Measurements from ENCODE around the gene CRADD.
A peak's percentile ranks its signal among the peaks of the same experiment; 100 is the strongest.

Gene CRADD

DNA sequence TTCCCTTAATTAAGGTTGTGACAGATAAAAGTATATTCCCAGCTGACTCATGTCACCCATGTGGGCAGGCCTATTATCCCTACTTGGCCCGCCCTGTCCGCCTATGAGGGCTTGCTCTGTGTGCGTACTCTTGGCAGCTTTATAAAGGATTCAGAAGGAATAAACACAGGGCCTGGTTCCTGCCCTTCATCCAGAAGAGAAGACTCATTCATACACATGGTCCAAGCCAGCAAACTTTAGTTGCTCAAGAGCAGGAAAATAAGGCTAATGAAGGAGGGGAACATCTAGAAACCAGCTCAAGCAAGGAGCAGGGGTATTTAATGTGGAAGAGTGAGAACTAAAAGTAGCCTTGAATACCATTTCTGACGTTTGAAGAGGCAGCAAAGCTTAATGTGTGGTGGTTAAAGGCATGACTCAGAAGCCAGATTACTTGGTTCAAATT is 141.9 kb downstream of the CRADD start:
- DNase-seq, result no peak

GRCh38 chr12:93823616-93824391 is 146.6 kb downstream of the CRADD start:
- no peak for DNase-seq

DNA sequence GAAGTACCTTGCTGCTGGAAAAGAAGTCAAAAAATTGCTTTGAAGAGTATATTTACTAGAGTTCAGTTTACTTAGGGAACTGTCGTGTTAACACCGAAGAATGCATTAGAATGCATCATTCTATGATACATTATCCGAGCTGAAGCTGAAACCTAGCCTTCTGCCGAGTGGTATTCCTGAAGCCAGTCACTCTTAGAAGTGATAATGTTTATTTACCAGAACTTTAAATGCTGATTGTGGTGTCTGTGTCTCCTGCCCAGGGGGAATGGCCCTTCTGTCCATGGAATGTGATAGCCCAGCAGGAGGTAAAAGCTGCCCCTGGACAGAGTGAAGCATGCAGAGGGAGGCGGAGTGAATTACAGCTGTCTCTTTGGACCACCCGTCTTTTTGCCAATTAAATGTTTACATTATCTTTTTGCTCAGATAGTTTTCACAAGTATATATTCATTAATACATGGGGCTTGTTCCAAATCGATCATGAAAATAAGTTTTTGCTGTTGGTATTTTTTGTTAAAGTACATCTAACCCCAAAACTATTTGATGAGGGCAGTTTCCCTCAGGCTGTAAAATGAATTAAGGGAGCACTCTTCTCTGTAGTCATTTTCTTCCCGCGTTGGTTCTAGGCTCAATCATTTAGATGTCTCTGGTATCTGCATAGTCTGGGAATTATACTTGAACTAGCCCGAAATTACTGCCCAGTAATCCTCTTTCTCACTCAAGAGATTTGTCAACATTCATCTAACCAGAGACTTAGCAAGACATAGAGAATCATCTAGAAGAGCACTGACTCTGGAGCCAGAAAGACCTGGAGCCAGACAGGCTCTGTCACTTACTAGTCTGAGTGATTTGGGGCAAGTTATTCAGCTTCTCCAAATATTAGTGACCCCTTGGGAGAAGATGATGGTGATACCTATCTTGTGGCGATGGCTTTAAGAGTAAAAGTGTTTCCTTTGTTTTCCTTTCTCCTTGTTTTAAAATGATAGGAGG is 147.6 kb downstream of the CRADD start:
- peak; percentile 93 for DNase-seq

- DNase-seq, result no peak
Measured at GRCh38 chr12:93825501-93825888, 148.3 kb downstream of the CRADD start.

GRCh38 chr12:93825931-93826555 is 148.9 kb downstream of the CRADD start:
- DNase-seq, result no peak

DNA sequence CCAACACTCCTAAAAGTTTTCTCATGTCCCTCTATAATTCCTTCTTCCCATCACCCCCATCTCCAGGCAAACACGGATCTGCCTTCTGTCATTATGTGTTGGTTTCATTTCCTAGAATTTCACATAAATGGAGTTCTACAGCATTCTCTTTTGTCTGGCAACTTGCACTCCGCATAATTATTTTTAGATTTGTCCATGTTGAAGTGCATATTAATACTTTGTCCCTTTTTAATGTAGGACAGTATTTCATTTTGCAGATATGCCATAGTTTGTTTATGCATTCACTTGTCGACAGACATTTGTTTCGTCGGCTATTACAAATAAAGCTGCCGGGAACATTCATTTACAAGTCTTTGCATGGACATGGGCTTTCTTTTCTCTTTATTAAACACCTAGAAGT is 150.0 kb downstream of the CRADD start:
- no peak for DNase-seq

DNA sequence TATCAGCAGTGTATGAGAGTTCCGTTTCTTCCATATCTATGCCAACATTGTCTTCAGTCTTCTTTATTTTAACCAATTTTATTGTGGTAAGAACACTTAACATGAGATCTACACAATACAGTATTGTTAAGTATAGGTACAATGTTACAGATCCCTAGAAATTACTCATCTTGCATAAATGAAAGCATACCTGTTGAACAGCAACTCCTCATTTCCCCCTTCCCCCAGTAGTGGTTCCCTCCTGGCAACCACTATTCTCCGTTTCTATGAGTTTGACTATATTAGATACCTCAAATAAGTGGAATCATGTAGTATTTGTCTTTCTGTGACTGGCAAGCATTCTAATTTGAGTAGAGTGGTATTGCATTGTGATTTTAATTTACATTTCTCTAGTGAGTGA is 150.5 kb downstream of the CRADD start:
- DNase-seq, result no peak

DNA sequence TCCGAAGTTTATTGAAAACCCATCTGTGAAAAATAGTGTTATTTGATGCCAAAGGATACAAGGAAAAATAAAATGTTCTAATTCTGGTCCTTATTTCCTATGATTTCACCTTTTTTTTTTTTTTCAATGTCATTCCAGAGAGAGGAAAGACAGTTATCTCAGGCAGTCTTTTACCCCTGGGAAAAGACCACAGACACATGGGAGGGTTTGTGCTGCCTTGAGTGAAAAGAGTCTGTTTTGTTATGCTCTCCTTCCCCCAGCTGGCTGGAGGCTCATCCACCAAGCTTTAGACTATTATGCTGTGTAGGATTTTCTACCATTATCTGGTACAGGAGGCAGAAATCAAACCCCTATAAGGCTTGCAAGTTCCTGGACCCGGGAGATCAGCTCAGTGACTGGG is 151.8 kb downstream of the CRADD start:
- DNase-seq, result no peak

DNA sequence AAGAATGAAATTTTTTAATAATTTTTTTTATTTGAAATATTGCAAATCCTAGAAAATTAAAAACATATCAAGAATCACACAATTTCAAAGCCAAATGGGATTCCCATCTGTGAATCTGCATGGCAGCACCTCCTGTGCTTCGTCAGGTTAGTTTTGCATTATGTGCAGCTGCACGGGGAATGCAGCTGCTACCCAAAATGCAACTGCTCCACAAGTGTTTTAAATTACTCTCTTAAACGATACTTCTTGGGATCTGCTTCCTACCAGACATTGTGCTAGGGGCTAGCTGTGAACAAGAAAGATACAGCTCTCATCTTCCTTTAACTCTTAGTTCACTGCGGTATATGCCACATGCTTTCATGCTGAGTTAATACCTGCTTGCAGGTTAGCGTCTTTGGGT is 154.2 kb downstream of the CRADD start:
- no peak for DNase-seq

- no peak for DNase-seq
Measured at GRCh38 chr12:93832131-93832530, 155.0 kb downstream of the CRADD start.

DNA sequence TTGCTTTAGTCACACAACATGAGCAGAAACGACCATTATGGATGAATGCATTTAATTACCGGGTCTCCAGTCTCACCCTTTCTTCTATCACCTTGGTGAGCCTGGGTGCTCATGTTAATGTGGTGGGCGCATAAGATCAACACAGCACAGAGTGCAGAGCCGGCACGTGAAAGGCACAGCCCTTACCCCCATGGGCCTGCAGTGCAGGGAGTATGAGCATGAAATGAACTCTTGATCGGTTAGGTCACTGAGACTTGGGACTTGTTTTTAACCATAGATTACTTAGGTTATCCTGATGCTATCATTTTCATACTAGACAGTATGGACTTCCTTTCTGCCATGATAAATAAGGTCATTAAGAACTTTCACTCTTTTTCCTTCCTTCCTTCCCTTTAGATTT is 156.8 kb downstream of the CRADD start:
- DNase-seq, result peak; percentile 45

DNA sequence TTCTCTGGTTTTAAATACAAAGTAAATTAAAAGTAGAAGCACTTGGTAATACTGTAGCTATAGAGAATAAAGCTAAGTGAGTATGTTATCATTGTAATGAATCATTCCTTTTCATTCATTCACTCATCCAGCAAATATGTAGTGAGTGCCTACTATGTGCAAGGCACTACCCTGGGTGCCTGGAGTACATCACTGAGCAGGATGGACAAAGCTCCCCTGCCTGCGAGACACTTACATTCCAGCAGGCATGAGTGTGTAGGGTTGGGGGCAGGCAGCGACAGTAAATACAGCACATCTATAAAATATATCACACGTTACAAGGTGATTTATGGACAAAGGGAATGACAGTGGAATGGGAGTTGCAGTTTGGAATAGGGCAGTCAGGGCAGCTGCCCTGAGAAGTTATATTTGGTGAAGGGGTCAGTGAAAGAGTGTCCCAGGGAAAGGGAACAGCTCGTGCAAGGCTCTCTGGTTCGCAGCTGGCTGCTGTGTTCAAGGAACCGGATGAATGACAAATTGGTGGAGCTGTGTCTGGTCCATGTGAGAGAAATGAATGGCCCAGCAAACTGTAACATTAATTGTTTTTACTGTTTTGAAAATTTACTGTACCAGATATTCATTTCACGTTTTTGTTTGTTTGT is 159.6 kb downstream of the CRADD start:
- no peak for DNase-seq

DNA sequence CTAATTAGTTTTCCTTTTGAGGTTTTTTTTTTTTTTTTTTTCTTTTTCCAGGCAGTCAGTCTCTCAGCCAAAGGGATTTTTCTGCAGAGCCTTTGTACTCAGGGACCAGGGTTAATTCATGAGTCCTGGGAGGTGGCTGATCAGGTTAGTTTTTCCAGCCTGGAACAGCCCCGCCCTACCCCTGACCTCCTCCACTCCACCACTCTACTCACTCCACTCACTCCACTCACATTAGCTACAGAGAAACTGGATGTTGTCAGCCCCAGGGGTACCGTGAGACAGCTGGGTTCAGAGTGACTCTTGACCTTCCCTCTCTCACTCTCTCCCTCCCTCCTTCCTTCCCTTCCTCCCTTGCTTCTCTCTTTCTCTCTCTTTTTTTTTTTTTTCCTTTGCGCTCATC is 161.0 kb downstream of the CRADD start:
- no peak for DNase-seq

DNA sequence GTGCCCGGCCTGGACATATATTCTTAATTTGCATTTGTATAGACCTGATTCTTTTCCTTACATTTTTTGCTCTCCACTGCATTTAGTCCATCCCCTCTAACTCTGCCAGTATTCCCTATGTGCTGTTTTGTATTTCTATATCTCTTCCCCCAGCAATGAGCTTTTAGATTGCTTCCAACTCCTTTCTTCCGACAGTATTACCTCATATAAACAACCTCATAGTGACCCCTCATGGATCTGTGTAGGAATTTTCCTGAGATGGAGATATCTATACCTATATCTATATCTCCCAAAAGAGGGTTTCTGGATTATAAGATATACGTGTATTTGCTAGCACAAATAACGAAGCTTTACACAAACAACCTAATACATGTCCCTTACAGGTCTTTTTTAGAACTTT is 161.9 kb downstream of the CRADD start:
- DNase-seq, result no peak

DNA sequence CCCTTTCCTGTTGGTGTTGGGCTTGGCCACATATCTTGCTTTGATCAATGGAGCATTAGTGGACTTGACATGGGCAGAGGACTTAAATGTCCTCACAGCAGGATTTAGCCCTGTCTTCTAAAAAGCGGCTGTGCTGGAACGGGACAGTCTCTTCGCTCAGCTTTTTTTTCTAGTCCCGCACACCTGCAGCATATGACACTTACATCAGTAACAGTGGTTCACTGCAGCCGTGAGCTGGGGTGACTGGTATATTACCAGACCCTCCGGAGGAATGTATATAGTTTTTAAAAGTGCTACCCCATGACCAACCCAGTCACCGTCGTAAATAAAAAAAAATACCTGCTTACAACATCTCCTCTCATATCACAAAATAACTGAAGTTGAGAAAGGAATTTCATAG is 164.5 kb downstream of the CRADD start:
- DNase-seq, result peak; percentile 42

GRCh38 chr12:93844164-93844784 is 167.1 kb downstream of the CRADD start:
- DNase-seq, result peak; percentile 13

- DNase-seq, result no peak
Measured at GRCh38 chr12:93846936-93847516, 169.9 kb downstream of the CRADD start.

GRCh38 chr12:93847517-93848474 is 170.6 kb downstream of the CRADD start:
- no peak for DNase-seq

DNA sequence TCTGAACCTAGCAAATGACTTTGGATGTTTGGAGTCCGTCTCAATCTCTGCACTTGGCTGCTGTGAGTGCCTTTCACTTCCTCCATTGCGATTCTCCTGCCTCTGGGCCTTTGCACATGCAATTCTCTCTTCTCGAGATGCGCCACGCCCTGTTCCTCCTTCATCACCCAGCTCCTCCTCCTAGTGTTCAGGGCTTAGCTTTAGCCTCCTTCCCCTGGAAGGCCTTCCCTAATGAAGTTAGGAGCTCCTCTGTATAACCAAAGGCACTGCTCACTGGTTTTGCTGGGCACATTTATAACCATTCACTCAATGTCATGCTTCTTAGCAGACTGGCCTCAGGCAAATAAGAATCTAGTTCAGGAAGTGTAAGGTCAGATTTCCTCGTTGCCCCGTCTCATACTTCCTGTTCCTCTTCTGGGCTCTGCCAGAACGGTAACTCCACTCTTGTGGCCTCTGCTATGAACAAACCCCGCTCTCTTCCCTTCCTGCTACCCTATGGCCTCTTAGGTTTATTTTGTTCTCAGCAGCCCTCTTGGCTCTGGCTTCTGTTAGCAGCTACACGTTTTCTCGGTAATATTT is 171.4 kb downstream of the CRADD start:
- DNase-seq, result no peak

DNA sequence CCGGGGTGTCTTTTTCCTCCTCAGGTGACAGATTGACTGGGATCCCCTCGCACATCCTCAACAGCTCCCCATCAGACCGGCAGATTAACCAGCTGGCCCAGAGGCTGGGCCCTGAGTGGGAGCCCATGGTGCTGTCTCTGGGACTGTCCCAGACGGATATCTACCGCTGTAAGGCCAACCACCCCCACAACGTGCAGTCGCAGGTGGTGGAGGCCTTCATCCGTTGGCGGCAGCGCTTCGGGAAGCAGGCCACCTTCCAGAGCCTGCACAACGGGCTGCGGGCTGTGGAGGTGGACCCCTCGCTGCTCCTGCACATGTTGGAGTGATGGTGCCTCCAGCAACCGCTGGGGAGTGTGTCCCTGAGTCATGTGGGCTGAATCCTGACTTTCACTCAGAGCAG is 172.8 kb downstream of the CRADD start:
- DNase-seq, result no peak
